GM10266 (cell line): ENCODE data around the gene DLGAP1.

ENCODE experiments used
- DNase-seq: peaks from one replicate; pipeline ENCODE4 v3.0.0; 2012; ENCODE audit errors: extremely low spot score
- CTCF ChIP-seq: IDR thresholded peaks from 2 replicates; pipeline ENCODE4 v1.5.1; 2012; ENCODE audit warnings: mild to moderate bottlenecking, low read depth; ENCODE audit not compliant: control insufficient read depth, insufficient read depth; ENCODE audit errors: missing control alignments

DLGAP1 gene

GRCh38 chr18:3511980-3512379, 943.1 kb downstream of the DLGAP1 start:
- no peak for DNase-seq

GRCh38 chr18:3510896-3511295, 944.2 kb downstream of the DLGAP1 start:
- no peak for DNase-seq
- no peak for TF ChIP-seq CTCF

More at GRCh38 chr18:3511980-3512379, 943.1 kb downstream of the DLGAP1 start:
- no peak for TF ChIP-seq CTCF

- TF ChIP-seq CTCF: no peak
Measured at GRCh38 chr18:3510024-3510423, 945.1 kb downstream of the DLGAP1 start.

GRCh38 chr18:3508576-3509549, 946.2 kb downstream of the DLGAP1 start:
- TF ChIP-seq CTCF: no peak
- no peak for DNase-seq

More at GRCh38 chr18:3510024-3510423, 945.1 kb downstream of the DLGAP1 start:
- no peak for DNase-seq

- no peak for TF ChIP-seq CTCF
- DNase-seq: no peak
Measured at GRCh38 chr18:3504637-3505036, 950.5 kb downstream of the DLGAP1 start.

GRCh38 chr18:3502650-3503049, 952.5 kb downstream of the DLGAP1 start:
- no peak for DNase-seq
- TF ChIP-seq CTCF: no peak

- DNase-seq: no peak
- TF ChIP-seq CTCF: no peak
Measured at GRCh38 chr18:3500016-3500415, 955.1 kb downstream of the DLGAP1 start.
